ENCODE results near the gene MZT2B.
"Not testable (repeated sequence)": the region's sequence is repeated elsewhere in the genome, so short reads cannot be mapped to it uniquely, and the experiment has no call there.

Gene MZT2B, protein sequence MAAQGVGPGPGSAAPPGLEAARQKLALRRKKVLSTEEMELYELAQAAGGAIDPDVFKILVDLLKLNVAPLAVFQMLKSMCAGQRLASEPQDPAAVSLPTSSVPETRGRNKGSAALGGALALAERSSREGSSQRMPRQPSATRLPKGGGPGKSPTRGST

DNA sequence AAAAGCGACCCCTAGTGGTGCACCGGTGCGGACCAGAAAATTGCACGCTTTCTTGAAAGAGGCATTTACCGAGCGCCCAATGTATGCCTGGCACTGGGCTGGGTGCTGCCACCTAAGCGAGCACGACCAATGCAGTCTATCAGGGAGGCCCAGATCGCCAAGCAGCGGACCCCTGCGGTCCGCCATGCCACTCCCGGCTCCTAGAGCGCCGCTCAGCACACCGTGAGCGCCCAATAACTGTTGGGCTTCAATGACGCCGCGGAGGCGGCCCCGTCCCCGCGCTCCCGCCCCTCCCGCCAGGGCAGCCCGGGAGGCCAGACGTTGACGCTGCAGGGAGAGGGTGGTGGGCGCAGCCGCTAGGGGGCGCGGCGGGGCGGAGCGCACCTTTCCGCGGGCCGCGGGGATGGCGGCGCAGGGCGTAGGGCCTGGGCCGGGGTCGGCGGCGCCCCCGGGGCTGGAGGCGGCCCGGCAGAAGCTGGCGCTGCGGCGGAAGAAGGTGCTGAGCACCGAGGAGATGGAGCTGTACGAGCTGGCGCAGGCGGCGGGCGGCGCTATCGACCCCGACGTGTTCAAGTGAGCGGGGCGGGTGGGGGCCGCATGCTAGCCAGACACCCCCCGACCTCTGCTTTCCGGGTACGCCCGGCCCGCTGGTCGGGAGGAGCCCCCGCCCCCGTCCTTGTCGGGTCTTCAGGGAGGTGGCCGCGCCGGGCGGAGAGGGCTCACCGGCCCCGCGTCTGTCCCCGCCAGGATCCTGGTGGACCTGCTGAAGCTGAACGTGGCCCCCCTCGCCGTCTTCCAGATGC is at the start of gene MZT2B:
MZT2B (plus strand) TSS at position 383 of the 803 bp plus-strand sequence; CDS start at position 404, 21 bp downstream.
- DNase-seq (ENCODE audit: low read depth in 2 of 2): peak; percentile 82 to 84

DNA sequence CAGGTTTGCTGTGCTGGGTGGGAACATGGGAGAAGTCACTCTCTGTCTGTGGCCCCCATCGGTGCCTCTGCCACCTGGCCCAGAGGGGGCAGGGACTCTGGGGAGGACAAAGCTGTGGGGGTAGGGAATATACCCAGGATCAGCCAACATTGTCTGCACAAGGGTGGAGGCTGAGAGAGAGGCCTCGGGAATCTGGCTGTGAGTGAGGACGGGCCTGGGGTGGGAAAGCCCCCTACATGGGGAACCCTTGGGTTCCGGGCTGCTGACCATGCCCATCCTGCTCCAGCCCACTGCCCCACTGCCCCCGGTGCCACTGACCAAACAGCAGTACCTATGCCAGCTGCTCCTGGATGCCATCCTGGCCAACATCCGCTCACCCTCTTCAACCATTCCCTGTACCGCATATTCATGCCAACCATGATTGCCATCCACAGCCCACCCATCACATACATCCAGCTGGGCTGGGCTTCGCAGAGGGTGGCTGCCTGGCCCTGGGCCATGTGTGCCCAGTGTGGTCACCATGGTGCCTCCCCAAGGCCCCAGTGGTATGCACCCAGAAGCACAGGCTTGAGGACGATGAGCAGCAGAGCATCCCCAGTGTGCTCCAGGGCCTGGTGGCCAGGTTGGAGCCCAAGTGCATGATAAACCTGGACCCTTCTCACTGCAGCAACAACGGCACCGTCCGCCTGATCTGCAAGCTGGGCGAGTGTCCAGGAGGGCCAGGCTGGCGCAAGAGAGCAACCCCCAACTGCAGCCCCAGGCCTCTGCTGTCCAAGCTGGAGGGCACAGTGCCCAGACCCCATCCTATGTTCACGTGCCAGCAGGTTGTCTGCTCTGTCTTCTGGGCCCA is 46.1 kb upstream of the MZT2B start:
- DNase-seq (ENCODE audit: low read depth in 2 of 2): no peak

DNA sequence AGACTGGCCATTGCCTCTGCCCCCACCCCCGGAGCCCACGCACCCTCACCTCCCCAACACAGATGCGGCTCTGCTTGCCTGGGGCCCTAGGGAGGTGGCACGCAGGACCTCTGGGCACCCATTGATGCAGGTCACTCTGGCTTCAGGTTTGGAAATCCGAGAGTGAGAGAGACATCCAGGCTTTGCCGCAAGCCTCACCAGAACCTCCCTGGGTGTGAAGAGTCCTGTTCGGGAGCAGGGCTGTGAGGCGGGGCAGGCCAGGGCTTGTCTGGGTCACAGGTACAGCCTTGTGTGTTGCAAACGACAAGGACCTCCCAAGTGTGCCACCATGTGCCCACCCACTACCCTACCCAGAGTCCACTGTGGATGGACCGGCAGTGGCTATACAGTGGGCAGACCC is 45.5 kb upstream of the MZT2B start:
- DNase-seq (ENCODE audit: low read depth in 2 of 2): not testable (repeated sequence)

DNA sequence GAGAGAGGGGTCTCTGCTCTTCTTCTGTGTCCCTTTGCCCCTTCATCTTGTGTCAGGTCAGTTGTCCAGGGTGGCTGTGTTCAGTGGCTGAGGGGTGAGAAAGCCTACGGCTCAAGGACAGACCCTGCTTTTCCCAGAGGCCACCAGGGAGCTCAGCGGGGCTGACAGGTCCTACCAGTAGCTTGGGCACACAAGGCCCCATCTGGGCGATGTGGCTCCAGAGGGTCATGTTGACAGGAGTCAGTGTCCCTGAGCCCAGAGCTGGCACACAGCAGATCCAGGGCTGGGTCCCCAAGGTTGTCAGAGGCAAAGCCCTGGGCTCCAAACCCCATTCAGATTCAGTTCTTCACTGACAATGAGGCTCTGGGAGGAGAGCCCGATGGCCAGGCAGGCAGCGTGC is 44.9 kb upstream of the MZT2B start:
- not testable (repeated sequence) for DNase-seq (ENCODE audit: low read depth in 2 of 2)

DNA sequence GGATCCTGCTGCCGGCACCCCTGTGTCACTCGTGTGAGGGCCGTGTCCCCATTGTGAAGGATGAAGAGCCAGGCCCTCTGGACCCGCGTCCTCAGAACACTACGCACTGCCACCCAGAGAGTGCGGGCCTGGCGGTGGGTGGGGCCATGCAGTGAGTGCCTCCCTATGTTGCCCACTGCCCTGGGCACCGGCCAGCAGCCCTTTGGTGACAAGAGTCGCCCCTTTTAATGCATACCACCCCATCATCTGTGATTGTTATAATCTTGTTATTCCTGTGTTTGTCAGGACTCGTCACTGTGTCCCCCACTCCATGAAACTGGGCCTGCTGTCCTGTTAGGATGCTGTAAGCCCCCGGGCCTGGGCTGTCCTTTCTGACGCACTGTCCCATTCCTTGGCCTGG is 43.7 kb upstream of the MZT2B start:
- DNase-seq (ENCODE audit: low read depth in 2 of 2): not testable (repeated sequence)

DNA sequence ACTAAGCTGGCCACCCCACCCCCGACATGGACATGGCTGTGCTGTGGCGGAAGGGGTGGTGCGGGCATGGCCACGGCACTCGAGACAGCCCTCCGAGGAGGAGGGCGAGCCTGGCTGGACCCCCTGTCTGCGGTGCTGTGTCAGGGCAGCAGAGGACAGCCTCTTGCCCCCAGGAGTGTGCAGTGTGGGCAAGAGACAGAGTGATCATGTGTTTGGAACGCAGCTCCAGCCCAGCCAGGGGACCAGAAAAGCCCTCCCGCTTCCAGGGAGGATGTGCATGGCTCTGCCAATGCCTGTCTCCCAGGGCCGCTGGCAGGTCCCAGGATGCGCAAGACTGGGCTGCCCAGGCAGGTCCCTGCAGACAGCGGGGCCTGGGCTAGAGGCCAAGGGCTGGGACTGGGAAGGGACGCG is 43.2 kb upstream of the MZT2B start:
- not testable (repeated sequence) for DNase-seq (ENCODE audit: low read depth in 2 of 2)

DNA sequence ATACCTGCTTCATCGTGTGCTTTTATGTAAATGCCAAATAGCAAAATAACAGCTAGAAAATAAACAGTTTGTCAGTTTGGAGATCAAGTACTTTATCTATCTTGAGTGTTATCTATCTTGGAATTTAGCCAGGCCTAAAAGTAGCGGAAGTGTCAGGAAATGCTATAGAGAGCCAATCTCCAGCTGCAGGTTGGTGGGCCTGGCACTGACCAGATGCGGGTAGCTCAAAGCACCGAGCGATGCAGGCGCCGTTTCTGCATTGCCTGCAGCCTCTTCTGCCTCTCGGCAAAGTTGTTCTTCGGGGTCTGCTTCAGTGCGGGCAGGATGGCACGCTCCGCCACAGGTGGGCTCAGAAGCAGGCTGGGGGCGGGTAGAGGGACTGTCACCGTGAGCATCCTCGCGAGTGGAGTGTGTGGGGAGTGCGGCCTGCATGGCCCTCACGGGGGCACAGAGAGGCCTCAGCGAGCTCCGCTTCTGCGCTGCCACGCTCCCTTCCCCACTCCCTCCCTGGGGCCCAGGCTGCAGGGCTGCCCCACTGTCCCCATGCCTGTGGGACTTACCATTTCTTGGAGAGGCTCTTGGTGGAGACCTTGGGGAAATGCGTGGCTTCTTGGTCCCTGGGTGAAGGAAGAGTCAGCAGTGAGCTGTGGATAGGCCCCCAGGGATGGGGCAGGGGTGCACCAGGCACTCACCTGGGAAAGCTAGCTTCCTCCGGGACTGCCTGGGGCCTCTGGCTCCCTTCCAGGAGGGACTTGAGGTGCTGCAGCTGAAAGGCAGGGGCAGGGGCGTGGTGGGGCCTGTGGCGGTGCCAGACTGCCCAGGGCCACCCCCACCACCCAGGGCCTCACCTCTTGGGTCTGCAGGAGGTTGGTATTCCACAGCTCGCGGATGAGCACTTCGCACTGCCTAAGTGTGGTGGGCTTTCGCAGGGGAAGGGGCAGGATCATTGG is 42.5 kb upstream of the MZT2B start:
- DNase-seq (ENCODE audit: low read depth in 2 of 2): not testable (repeated sequence)

DNA sequence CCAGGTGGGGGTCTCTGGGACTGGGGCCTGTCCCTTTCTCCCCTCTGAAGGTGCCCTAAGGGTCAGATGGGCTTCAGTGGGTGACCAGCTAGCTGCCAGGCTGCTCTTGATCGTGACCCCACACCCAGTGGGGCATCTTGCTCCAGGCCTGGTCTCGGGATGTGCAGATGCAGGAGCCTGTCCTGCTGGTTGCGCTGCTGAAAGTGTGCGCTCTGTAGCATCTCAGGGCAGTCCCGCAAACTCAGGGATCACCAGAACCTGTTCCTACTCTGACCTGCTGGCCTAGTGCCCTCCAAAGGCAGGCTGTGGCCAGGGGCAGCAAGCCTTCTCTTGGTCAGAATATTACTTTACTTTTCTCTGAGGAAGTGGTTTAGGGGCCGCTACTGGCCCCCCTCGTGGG is 41.5 kb upstream of the MZT2B start:
- not testable (repeated sequence) for DNase-seq (ENCODE audit: low read depth in 2 of 2)

DNA sequence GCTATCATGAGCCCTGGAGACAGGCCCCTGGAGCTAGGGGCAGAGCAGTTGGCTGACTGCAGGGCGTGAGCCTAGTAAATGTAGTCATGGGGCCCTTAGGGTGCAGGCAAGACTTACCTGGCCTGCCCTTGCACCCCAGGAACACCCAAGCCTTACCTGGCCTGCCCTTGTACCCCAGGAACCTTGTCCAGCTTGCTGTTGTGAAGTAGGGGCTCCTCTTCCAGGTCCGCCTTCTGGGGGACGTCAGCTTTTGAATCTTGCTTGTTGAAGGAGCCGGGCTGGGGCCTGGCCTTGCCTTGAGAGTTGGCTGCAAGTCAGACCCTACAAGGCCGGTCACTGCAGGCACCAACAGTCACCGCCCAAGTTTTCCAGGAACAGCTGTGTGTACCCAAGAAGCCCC is 41.1 kb upstream of the MZT2B start:
- not testable (repeated sequence) for DNase-seq (ENCODE audit: low read depth in 2 of 2)

DNA sequence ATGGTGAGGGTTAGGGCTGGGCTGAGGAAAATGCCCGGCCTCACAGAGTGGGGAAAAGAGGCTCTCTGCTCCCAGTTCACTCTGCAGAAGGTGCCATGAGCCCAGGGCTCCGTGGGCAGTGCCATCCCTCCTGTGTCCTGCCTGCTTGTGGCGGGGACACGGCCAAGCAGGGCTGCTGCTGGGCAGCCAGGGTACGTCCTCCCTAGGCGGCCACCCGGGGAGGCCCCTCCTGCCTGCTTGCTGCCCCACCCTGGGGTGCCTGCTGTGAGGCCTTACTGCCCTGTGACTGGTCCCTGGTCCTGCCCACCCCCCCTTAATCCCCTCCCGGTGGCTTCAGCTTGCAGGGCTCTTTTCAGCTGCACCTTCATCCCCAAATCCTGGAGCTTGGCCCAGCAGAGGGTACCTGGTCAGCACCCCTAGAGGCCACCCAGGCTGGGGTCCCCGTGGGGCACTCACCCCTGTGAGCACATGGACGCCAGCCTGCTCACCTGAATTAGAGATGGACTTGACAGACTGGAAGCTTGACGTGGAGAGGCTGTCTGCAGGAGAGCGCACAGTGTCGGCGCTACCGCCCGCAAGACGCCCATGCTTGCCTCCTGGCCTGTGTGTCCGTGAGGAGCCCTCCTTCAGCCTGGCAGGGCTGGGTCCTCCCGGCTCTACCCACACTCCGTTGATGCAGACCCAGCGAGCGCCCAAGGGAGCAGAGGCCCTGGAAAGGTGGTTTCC is 40.3 kb upstream of the MZT2B start:
- not testable (repeated sequence) for DNase-seq (ENCODE audit: low read depth in 2 of 2)

DNA sequence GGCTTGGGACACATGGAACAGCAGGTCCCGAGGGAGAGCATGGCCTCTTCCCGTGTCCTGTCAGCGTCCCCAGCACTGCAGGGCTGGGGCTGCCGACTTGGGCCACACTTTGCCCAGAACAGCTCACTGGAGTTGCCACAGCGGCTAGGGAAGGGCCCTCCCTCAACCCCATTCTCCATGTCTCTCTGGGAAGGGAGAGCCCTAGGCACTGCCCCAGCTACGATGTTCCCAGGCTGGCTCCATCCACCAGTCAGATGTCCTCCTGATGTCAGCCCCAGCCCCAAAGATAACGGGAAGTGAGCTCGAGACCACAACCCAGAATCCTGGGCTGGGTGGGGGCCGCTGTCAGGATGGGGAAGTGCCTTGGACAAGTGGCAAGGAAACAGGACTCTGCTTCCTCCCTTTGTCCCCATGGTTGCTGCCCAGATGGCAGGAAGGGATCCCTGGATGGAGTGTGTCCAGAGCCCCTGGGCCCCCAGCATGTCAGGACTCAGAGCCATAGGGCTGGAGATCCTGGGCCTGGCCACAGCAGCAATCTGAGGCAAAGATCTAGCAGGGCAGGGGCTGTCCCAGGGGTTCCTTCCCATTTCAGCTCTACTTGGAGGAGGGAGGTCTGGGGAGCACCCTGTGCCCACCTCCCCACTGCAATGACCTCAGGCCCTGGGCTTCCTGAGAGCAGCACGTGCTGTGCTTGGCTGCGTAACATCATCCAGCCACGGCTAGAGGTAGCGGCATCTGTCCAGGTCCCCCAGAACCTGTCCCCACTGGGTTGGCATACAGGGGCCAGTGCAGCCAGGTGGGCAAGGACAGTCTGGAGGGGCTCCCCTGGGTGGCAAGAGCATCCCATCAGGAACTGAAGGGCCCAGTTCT is 39.4 kb upstream of the MZT2B start:
- DNase-seq (ENCODE audit: low read depth in 2 of 2): not testable (repeated sequence)

DNA sequence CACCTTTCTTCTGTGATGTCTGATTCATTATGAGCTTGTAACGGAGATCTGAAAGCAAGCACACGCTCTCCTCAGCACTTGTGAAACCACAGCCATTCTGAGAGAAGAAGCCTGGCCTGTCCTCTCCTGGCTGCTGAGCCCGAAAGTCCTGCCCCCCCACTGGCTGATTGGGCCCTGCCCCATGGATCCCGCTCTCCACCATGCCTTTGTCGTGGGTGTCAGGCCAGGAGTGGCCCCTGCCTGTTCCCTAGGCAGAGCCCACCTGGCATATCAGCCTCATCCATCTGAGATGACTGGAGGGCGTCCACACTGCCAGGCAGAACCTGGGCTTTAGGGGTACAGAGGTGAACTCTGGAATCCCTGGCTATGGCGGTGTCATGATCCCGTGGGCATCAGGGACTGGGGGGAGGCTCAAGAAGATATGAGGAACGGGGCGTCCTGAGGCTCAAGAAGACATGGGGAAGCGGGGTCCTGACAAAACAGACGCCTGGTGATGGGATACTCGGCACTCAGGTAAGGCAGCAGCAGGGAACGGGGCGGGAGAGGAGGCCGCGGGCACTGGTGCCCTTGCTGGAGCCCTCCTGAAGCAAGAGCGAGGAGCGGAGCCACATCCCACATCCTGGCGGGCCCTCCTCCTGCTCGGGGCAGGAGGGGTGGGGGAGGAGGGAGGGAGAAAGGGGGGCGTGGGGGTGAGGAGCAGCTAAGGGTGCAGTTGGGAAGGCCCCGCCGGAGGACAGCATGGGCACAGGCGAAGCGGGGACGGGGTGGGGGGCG is 38.6 kb upstream of the MZT2B start:
- DNase-seq (ENCODE audit: low read depth in 2 of 2): not testable (repeated sequence)

DNA sequence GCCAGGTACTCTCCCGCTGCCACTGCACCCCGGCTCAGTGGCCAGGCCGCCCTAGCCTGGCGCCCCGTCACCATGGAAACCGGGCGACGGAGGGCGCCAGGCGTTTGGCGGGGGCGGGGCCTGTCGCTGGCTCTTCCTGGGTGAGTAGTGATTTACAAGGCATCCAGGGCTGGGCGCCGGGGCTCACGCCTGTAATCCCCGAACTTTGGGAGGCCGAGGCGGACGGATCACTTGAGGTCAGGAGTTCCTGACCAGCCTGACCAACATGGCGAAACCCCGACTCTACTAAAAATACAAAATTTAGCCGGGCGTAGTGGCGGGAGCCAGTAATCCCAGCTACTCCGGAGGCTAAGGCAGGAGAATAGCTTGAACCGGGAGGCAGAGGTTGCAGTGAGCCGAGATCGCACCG is 37.1 kb upstream of the MZT2B start, which contains the start of gene CCDC74B:
CCDC74B (minus strand) TSS at position 107 of the 409 bp plus-strand sequence. CDS start 116 bp downstream, outside the sequence.
- DNase-seq (ENCODE audit: low read depth in 2 of 2): peak; percentile 14 to 55

DNA sequence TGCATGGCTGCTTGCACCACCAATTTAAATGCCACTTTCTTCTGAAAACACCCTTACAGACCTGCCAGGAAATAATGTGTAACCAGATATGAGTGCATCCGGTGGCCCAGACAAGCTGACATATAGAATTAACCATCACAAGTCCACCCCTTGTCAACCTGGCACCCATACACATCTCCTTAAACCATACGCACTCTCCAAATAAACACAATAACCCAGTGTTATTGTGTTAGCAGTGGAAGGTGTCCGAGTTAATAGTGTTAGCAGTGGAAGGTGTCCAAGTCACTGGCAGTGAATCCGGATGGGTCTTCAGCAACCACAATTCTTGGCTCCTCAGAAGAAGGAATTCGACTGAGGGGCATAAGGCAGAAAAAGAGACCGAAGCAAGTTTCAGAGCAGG is 33.5 kb upstream of the MZT2B start:
- DNase-seq (ENCODE audit: low read depth in 2 of 2): not testable (repeated sequence)

DNA sequence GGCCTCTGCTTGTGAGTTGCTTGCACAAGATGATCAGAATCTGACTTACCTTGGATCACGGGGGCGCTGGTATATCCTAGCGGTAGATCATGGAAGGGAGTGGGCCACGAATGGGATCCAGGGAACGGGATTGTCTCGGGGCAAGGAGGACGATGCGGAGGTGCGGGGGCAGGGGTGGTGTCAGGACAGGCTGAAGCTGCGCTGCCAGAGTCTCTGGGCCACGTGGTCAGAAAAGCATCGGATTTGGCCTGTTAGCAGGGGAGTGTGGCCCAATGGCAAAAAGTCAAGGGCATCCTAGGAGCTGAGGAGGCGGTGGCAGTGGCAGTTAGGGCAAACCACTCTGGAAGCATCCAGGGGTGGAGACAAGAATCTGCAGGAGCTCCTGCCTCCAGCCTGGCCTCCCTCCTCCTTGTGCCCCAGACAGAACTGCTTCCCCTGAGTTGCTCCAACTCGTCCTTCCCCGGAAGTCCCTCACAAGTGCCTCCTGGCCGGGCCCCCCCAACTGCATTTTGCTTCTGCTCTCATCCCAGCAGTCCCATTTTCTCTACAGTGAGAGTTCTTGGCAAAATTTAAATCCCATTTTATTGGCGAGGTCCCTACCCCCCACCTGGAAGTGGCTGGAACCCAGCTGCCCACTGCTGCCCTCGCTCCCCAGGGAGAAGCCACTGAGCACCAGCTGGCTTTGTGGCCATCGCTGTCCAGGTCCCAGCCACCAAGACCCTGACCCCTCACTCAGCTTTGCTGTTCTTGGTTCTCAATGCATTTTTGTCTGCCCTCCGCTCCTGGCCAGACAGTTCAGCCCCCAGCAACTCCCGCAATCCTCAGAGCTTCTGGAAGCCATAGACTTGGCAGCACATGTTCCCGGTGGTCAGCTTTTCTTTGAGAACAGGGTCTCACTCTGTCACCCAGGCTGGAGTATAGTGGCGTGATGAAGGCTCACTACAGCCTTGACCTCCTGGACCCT is 31.6 kb upstream of the MZT2B start:
- no peak for DNase-seq (ENCODE audit: low read depth in 2 of 2)

DNA sequence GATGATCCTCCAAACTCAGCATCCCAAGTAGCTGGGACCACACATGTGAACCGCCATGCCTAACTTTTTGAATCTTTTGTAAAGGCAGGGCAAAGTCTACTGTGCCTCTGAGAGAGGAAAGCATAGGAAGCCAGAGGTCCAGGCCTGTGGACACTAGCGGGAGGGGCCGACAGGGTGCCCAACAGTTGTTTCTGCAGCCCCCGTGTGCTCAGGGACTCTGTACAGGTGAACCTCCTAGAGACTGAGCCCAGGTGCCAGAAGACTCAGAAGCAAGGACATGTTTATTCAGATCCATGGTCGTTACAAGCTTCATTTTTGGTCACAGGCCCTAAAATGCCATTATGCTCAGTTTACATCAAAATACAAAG is 30.9 kb upstream of the MZT2B start:
- DNase-seq (ENCODE audit: low read depth in 2 of 2): not testable (repeated sequence)

DNA sequence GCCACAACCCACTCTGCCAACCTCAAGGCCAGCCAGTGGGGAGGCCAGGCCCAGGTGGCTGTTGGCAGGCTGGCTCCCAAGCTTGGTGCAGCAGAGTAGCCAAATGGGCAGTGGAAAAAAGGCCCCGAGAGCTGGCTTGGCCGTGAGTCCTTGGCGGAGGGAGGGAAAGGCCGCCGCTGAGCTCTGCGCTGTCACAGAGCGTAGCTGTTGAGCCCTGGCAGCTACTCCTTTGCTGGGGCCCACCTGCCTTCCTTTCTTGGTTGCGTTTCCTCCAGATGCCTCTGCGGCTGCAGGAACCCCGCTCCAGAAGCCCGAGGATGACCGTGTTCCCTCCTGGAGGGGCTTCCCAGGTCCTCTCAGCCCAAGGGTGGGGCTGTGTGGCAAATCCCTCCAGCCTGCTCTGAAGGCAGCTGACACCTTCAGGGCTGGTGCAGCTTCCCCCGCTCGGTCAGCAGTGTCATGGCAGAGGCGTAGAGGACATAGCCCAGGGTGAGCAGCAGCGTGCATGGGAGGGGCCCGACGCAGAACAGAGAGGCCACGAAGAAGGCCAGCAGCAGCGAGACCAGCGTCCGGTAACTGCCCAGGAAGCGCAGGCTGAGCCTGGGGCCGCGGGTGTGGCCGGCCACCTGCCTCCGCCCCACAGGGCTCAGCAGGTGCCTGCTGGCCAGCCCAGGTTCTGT is 29.8 kb upstream of the MZT2B start:
- DNase-seq (ENCODE audit: low read depth in 2 of 2): not testable (repeated sequence)

All from stimulated activated CD4-positive, alpha-beta T cell treated with anti-CD3 and anti-CD28 coated beads, Interleukin-12 subunit alpha, Interleukin-12 subunit beta, amount 100 ng/mL, for 24 hours (primary cell).